ENCODE data around the gene CANX. TPM values are rescaled to one million over a fixed set of nuclear protein-coding genes. Genes with fewer than 3 reads are reported as not detected.

The CANX gene
- total RNA-seq, 2 experiments from 2014 or later: 164 to 451 TPM

DNA sequence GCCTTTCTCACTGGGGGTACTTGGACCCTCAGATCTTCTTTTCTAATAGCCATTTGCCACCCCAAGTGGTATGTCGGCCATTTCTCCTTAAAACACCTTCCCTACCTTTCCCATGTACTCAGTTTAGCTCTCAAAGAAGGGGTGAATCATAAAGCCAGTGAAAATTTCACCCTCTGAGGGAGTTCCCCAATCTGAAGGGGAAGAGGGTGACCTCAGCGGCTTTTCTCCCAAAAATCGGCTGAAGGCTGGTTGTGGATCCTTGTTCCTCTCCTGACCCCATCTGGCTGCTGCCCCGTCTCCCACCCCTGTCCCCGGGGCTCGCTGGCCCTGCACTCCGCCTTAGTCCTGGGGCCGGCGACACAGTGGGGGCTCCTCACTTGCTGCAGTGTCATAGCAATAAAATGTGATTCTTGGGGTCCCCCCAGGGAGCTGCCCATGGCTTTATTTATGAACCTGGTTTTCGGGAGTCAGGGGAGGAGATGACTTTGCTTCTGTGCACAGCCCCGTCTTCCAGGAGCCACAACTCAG is 77.7 kb downstream of the CANX start:
- CTCF ChIA-PET (ENCODE audit: unreplicated experiment): no interaction called here
- POLR2A ChIA-PET: interaction anchor here (1.3 kb wide), 1 partner anchor 8 kb away, joined by 4 read pairs; no protein-coding TSS in a partner anchor
- Histone ChIP-seq H3K4me1 (ENCODE audit: insufficient read depth, low read length, poor library complexity, severe bottlenecking) (no peaks in the 10 kb centered on the region), H3K4me2 (ENCODE audit: low read length) (no peak overlapping the region), H3K9me3 (ENCODE audit: low read length) (no peaks in the 10 kb centered on the region), H3K36me3 (ENCODE audit: insufficient read depth, low read length) (peaks cover 71% of the 10 kb centered on the region), H3K79me2 (ENCODE audit: insufficient read depth, low read depth, low read length) (no peaks in the 10 kb centered on the region), H3K9me2 (ENCODE audit: insufficient read depth, low read length) (no peaks in the 10 kb centered on the region), H3K27ac (ENCODE audit: low read depth, low read length, poor library complexity, severe bottlenecking) (no peak overlapping the region), H4K20me1 (ENCODE audit: insufficient read depth, low read length) (no peaks in the 10 kb centered on the region), H3K4me3 (ENCODE audit: low read depth, low read length, poor library complexity, severe bottlenecking) (no peak overlapping the region), H2AFZ (ENCODE audit: low read length) (no peak overlapping the region)
- no peak for DNase-seq (ENCODE audit: low spot score)
- TSS peak; percentile 16 for BruUV-seq (replicated peaks)
- intact Hi-C loops (cut with micrococcal nuclease; ENCODE audit: unreplicated experiment): no loop called here
- no peak for TF ChIP-seq EZH2phosphoT487 (IDR thresholded peaks at IDR 0.05; ENCODE audit: borderline replicate concordance, low read depth, low read length)
- TF ChIP-seq, protein P1, sequence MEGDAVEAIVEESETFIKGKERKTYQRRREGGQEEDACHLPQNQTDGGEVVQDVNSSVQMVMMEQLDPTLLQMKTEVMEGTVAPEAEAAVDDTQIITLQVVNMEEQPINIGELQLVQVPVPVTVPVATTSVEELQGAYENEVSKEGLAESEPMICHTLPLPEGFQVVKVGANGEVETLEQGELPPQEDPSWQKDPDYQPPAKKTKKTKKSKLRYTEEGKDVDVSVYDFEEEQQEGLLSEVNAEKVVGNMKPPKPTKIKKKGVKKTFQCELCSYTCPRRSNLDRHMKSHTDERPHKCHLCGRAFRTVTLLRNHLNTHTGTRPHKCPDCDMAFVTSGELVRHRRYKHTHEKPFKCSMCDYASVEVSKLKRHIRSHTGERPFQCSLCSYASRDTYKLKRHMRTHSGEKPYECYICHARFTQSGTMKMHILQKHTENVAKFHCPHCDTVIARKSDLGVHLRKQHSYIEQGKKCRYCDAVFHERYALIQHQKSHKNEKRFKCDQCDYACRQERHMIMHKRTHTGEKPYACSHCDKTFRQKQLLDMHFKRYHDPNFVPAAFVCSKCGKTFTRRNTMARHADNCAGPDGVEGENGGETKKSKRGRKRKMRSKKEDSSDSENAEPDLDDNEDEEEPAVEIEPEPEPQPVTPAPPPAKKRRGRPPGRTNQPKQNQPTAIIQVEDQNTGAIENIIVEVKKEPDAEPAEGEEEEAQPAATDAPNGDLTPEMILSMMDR (conservative IDR thresholded peaks at IDR 0.05; ENCODE audit: low read length): no peak

DNA sequence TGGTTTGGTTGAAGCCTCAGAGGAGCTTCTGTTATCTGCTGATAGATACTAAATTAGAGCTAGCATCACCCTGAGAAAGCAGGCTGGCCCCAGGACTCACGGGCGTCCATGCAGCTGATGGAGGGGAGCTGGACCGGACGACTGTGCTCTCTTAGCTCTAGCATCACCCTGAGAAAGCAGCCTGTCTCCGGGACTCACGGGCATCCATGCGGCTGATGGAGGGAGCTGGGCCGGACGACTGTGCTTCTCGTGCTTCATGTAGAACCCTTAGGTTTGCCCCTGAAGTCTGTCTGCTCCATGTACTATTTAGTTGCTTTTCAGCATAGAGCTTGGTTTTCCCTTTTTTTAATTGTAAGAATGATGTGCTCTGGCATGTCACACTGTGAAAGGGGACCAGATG is 78.7 kb downstream of the CANX start:
- Histone ChIP-seq H3K4me1 (ENCODE audit: insufficient read depth, low read length, poor library complexity, severe bottlenecking) (no peaks in the 10 kb centered on the region), H3K9me3 (ENCODE audit: low read length) (no peaks in the 10 kb centered on the region), H3K9me2 (ENCODE audit: insufficient read depth, low read length) (no peaks in the 10 kb centered on the region), H3K27ac (ENCODE audit: low read depth, low read length, poor library complexity, severe bottlenecking) (no peak overlapping the region), H2AFZ (ENCODE audit: low read length) (no peak overlapping the region), H3K4me3 (ENCODE audit: low read depth, low read length, poor library complexity, severe bottlenecking) (no peak overlapping the region), H3K4me2 (ENCODE audit: low read length) (no peak overlapping the region), H3K79me2 (ENCODE audit: insufficient read depth, low read depth, low read length) (no peaks in the 10 kb centered on the region), H4K20me1 (ENCODE audit: insufficient read depth, low read length) (no peaks in the 10 kb centered on the region), H3K36me3 (ENCODE audit: insufficient read depth, low read length) (peaks cover 62% of the 10 kb centered on the region)
- BruUV-seq (replicated peaks): no TSS peak
- POLR2A ChIA-PET: interaction anchor here (0.6 to 1.3 kb wide), 3 partner anchors 9 to 219 kb away, joined by 3 to 4 read pairs (median 3); no protein-coding TSS in a partner anchor
- DNase-seq (ENCODE audit: low spot score): no peak
- intact Hi-C loops (cut with micrococcal nuclease; ENCODE audit: unreplicated experiment): no loop called here
- TF ChIP-seq, protein P1 (conservative IDR thresholded peaks at IDR 0.05; ENCODE audit: low read length): no peak
- no peak for TF ChIP-seq EZH2phosphoT487 (IDR thresholded peaks at IDR 0.05; ENCODE audit: borderline replicate concordance, low read depth, low read length)
- CTCF ChIA-PET (ENCODE audit: unreplicated experiment): no interaction called here

- Histone ChIP-seq H2AFZ (ENCODE audit: low read length) (no peak overlapping the region), H3K4me3 (ENCODE audit: low read depth, low read length, poor library complexity, severe bottlenecking) (no peak overlapping the region), H3K4me1 (ENCODE audit: insufficient read depth, low read length, poor library complexity, severe bottlenecking) (no peaks in the 10 kb centered on the region), H3K36me3 (ENCODE audit: insufficient read depth, low read length) (peaks cover 59% of the 10 kb centered on the region), H3K79me2 (ENCODE audit: insufficient read depth, low read depth, low read length) (no peaks in the 10 kb centered on the region), H3K4me2 (ENCODE audit: low read length) (no peak overlapping the region), H3K27ac (ENCODE audit: low read depth, low read length, poor library complexity, severe bottlenecking) (no peak overlapping the region), H3K9me3 (ENCODE audit: low read length) (no peaks in the 10 kb centered on the region), H4K20me1 (ENCODE audit: insufficient read depth, low read length) (no peaks in the 10 kb centered on the region), H3K9me2 (ENCODE audit: insufficient read depth, low read length) (no peaks in the 10 kb centered on the region)
- ChIA-PET CTCF (ENCODE audit: unreplicated experiment) (no interaction called here), POLR2A (no interaction called here)
- TF ChIP-seq, protein P1 (conservative IDR thresholded peaks at IDR 0.05; ENCODE audit: low read length): no peak
- TF ChIP-seq EZH2phosphoT487 (IDR thresholded peaks at IDR 0.05; ENCODE audit: borderline replicate concordance, low read depth, low read length): no peak
- DNase-seq (ENCODE audit: low spot score): no peak
- intact Hi-C loops (cut with micrococcal nuclease; ENCODE audit: unreplicated experiment): no loop called here
- BruUV-seq (replicated peaks): no TSS peak
These were observed 79.1 kb downstream of the CANX start for GRCh38 chr5:179777909-179778308.
